Glomerular visceral epithelial cell (primary cell): ENCODE data around the gene PFN3.
A peak's percentile ranks its signal among the peaks of the same experiment; 100 is the strongest.

Source experiments
- DNase-seq: peaks from one replicate; pipeline ENCODE4 v3.0.0-alpha.2; 2016; ENCODE audit errors: extremely low spot score

The PFN3 gene, protein sequence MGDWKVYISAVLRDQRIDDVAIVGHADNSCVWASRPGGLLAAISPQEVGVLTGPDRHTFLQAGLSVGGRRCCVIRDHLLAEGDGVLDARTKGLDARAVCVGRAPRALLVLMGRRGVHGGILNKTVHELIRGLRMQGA

DNA sequence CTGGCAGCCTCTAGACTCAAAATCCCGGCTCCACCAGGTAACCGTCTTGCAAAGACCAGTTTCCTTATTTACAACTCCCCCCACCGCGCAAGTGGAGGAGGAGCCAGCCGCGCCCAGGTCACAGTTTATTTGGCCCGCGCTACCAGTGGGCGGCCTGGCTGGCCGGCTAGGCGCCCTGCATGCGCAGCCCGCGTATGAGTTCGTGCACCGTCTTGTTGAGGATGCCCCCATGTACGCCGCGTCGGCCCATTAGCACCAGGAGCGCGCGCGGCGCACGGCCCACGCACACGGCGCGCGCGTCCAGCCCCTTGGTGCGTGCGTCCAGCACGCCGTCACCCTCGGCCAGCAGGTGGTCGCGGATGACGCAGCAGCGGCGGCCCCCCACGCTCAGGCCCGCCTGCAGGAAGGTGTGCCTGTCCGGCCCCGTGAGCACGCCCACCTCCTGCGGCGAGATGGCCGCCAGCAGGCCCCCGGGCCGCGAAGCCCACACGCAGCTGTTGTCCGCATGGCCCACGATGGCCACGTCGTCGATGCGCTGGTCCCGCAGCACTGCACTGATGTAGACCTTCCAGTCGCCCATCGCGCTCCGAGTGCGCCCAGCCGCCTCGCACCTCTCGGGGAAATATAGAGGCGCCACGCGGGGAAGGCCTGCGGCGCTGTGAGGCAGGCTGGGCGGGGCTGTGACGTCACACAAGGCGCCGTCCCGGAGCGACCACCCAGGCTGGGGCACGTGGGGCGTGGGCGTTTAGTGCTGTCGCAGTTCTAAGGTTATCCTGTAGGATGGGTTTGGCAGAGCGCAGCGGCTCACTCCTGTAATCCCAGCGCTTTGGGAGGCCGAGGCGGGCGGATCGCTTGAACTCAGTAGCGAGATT lies at the start of gene PFN3:
PFN3 (minus strand) TSS at position 665 of the 872 bp plus-strand sequence; CDS start at position 580, 85 bp downstream.
- DNase-seq: no peak

DNA sequence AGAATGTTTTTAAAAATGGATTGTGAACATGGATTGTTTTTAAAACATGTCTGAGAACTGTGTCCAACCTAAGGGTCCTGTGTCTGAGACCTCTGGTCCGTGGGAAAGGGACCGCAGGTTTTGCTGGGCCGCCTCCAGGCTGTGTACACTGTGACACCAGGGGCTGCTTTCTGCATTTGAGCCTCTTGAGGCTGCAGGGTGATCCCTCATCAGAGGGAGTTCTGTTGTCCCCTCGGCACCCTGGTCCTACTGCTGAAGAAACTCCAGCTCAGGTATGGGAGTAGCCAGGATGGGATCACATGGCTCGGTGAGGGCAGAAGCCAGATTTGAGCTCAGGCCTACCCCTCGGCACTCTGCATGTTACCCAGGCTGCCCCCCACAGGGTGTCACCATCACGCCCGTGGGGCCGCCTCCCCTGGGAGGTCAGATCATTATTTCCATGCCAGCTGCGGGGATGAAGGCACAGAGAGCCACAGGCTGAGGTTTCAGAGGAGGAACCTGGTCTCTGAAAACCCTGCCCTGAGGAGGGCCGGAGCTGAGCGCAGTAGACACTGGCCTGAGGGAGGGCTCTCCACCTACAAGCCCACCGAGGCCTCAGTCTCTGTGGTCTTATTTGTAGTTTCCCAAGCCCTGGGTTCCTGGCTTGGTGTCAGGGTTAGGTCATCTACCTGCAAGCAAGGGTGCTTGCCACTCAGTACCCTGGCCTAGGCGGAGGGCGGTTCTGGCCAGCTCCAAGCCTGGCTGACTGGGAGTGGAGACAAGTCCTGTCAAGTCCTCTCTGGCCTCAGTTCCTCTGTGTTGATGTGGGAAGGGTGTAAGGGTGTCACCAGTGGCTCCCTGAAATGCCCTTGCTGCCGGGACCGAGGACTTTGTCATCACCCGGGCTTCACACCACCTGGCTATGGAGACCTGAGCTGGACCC lies 48.9 kb upstream of the PFN3 start:
- DNase-seq: no peak

DNA sequence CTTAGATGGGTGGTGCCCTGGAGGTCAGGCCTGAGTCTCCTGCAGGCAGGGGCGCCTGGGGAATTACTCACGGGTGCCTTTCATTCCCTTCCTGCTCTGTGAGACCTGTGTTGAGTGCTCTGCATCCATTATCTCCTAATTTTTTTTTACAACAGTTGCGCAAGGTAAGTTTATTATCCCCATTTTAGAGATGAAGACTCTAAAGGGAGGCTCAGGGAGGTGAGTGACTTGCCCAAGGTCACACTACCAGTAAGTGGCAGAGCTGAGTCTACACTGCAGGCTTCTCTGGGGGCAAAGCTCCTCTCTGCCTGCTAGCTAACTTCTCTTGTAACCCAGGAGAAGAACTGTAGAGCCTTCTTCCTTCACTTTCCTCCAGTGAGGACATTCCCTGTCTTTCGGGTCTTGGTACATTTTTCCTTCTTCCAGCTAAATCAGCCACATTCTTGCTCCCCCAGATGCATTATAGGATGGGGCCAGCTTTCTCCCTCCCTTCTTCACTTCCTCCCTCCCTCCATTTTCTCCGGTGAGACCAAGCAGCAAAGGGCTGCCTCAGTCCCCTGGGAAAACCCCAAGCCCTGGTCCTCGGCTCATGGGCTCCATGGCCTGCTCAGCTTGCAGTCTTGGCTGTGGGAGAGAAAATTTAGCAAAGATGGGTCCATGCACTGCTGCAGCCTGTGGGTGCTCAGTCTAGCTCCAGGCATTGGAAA lies 47.9 kb upstream of the PFN3 start:
- no peak for DNase-seq

DNA sequence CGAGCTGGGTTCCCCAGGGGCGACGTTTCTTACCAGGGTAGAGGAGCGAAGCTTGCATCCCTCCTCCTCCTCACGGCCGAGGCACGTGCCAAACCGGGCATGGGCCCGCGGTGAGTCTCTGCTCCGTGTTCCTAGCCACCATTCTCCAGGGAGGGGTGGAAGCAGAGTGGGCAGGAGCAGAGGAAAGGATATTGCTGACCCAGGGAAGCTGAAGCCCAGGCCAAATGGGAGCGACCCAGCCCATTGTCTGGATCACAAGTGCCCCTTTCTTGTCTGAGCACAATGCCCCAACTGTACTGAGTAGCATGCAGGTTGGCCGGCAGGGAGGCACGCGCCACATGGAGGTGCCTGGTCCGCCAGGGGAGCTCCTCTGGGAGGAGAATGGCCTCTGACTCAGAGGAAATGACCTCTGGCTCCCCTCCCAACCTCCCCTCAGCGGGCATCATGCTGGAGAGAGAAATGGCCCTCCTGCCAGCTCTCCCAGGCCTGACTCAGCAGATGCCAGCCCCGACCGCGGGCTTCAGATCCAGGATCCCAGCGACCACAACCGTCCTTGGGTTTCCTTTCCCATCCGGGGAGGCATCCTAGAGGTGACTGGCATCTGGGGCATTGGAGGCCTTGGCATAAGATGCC lies 47.3 kb upstream of the PFN3 start:
- peak; percentile 99 for DNase-seq

DNA sequence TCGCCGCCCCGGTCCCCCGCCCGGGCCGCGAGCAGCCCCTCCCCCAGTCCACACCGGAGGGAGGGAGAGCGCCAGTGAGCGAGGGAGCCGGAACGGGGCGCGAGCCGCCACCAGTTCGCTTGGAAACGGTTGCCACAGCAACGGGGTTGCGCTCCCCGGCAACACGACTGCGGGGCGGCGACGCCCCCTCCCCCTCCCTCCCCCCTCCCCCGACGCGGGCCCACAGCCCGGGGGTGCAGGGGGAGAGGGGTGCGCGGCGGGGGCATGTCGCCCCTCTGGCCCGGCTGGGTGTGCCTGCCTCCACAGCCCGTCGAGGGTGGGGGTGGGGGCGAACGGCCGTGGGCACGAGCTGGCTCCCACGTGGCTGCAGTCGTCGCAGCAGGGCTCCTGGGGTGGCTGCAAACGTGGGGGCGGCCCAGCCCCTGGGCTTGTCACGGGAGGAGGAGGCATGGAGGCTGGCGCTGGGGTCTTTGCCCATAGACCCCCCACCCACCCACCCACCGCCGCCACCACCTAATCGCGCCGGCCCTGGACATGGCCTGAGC lies 46.7 kb upstream of the PFN3 start:
- peak; percentile 60 for DNase-seq

DNA sequence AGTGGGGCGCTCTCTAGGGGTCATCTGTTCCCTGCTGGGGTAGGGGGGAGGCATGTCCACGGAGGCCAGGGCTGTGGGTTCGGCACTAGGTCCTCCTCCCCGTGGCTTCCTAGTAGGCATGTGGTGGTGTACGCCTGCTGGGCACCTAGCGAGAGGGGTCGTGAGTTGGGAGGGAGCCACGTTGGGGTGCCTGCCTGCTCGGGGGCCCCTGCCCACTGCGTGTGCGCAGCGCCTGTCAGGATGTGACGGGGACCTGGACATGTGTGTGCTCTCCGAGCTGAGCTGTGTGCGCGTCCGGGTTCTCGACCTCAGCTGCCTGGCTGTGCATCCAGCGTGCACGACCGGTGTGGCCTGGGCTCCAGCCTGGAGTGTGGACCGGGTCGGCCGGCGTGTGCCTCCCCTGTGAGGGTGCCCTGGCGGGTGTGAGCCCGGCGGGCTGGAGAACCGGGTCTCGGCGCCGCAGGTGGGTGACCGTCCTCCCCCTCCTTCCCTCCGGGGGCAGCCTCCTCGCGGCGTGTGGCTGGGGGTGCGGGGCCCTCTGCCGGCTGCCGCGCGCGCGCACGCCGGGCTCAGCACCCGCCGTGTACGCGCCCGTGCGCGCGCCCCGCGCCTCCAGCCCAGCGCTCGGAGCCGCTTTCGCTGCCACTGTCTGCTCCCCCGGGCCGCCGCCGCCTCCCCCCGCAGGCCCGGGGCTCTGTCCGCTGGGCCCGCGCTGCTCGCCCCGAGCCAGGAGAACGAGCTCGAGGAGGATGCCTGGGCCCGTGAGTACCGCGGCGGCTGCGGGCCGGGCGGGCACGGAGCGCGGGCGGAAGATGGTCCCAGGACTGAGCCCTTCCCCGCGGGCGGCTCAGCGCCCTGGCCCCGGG lies 46.0 kb upstream of the PFN3 start, which contains the start of gene PRR7:
PRR7 (plus strand) TSS at position 615 of the 866 bp plus-strand sequence. CDS start 8,254 bp downstream, outside the sequence.
- DNase-seq: peak; percentile 81

DNA sequence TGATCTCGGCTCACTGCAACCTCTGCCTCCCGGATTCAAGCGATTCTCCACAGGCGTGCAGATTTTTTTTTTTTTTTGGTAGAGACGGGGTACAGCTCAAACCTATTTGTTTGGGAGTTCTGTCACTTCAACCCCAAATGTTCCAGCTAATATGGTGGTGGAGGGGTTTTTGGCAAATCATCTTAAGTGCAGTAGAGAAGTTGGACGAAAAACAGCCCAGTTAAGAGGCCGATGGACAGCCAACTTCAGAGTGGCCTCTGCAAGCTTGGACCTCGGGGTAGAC lies 45.4 kb upstream of the PFN3 start:
- no peak for DNase-seq

DNA sequence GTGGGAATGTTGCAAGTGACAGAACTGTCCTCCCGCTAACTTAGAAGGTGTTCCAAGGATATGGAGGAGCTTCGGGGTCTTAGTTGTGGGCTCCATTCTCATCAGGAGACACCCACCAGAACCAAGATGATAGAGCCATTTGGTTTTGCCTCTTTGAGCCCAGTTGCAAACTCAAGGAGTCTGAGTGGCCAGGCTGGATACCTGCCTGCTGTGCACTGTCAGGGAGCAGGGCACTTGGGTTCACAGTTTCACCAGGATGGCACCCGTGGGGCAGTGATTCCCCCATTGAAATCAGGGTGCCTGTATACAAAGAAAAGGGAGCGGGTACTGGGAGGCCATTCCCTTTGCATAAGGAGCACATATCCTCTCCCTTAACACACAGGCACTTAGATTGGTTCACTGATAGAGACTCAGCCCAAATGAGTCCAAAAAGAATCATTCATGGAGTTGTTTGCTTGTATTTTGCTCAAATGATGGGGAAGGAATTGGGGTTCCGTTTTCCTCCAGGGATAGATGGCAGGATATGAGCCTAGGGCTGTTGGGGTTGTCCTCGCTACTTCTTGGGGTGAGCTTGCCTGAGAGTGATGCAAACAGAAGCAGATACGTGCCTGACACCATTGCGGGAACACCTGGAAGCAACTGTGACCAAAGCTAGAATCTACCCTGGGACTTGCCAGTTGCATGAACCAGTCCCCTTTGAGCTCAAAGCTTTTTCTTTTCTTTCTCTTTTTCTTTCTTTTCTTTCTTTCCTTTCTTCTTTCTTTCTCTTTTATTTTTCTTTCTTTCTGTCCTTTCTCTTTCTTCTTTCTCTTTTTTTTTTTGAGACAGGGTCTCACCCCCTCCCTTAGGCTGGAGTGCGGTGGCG lies 44.8 kb upstream of the PFN3 start:
- no peak for DNase-seq

DNA sequence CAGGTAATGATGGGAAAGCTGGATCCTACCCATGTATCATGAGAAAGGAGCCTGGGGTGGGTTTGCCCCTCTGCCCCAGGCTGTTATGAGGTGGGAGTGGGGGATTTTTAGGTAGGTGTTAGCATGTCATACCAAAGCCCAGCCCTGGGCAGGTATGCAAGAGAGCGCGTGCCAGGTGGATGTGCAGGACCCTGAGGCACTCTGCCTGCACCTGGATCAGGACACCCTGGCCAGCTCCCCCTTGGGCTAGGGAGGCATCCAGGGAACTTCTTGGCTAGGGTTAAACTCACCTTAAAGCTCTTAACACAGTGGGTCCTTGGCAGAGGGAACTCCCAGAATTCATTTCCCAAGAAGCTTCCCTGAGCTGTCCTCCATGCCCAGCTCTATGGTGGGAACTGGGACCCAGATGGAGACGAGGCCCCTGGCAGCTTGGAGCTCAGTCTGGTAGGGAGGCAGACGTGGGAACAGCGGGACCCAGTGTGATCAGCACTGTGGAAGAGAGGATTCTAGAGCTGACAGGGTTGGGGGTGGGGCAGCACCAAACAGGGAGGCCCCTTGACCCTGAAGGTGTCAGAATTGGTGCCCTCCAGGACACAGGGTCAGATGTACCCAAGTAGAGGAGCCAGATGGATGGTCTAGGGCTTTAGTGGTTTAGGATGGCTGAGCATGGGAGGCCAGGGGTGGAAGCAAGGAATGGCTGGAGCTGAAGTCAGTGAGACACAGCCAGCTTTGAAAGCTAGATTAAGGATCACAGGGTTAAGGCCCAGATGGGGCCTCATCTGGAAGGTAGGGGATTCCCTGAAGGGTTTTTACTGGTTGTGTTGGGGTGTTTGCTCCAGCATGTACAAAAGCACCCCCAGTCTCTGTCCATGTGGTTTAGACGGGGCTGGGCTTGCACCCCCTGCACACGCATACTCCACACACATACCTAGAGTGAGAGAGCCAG lies 43.9 kb upstream of the PFN3 start:
- no peak for DNase-seq

DNA sequence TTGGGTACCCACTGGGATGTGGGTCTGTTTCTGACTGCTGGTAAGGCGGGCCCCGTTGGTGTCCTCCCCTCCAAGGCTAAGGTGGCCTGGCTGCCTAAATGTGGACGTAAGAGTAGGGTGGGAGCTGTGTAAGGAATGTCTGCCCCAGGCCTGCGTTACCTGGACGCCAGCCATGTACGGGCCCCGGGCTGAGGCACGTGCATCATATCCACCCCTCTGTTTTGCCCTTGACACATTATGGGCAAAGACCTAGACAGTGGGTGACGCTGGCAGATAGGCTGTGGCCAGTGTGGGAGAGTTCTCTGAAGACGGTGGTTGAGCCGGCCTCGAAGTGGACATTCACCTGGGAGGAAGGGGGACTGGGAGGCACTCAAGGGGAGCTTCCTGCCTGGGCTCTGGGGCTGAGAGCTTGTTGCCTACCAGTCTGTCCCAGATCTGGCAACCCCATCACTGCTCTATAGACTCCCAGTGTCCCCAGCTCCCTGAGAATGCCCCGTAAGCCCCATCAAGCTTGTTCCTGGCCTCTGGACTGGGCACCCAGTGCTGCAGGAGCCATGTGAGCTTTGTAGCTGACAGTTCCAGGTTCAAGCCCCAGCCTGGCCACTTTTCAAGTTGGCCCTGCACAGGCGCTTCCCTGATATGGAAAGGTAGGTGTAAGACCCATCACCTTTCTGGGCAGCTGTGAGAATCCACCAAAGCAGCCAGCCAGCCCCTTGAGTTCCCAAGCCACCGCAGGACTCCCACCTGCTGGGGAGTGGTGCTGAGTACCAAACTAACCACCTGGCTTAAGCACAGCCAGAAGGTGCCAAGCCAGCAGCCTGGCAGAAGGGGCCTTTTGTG lies 42.9 kb upstream of the PFN3 start:
- DNase-seq: no peak

DNA sequence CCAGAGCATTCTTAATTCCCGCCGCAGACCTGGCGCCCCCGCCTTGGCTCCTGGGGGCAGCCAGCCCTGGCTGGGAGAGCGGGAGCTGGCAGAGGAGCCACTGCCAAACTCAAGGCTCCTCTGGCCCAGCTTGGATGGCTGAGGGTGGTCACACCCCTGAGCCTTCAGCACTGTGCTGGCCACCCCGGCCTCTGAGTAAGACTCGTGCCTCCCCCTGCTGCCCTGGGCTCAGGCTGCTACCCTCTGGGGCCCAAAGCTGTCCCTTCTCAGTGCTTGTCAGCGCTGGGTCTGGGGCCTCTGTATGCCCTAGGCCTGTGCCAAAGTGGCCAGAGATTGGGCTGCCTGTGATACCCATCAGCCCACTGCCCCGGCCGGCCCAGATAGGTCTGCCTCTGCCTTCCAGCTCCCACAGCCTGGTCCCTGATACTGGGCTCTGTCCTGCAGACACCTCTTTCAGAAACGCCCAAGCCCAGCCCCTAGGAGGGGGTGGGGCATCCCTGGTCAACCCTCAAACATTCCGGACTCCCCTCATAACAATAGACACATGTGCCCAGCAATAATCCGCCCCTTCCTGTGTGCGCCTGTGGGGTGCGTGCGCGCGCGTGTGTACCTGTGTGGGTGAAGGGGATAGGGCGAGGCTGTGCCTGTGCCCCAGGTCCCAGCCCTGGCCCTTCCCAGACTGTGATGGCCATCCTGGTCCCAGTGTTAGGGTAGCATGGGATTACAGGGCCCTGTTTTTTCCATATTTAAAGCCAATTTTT lies 41.8 kb upstream of the PFN3 start:
- DNase-seq: no peak

DNA sequence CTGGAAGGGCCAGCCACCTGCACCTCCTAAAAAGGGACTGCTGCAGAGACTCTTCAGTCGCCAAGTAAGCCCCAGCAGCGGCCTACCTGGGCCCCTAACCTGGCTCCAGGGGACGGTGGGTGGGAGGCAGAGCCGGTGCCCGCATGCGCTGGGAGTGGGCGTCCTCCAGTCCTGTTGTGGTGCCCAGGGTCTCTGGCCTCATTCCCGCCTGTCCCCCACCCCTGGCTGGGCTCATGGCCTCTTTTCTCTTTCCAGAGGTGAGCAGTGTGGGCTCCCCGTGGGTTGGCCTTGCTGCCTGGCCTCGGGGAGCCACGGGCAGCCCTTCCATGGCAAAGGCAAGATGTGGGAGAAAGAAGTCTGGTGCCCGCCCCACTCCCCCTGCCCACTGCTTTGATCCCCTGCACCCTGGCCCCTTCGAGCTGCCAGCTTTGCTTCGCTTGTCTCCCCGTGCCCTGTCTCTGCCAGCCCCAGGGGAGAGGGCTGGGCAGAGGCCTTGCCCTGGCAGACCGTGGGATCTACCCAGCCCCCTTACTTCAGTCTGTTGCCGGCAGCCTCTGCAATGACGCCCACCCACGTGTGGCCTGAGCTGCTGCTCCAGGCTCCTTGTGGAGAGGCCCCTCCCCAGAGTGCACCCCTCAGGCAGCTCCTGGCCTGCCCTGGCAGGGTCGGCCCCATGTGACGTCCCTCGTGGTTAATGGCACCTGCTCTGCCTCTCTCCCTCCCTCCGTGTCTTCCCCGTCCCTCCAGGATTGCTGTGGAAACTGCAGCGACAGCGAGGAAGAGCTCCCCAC lies 40.7 kb upstream of the PFN3 start:
- no peak for DNase-seq

DNA sequence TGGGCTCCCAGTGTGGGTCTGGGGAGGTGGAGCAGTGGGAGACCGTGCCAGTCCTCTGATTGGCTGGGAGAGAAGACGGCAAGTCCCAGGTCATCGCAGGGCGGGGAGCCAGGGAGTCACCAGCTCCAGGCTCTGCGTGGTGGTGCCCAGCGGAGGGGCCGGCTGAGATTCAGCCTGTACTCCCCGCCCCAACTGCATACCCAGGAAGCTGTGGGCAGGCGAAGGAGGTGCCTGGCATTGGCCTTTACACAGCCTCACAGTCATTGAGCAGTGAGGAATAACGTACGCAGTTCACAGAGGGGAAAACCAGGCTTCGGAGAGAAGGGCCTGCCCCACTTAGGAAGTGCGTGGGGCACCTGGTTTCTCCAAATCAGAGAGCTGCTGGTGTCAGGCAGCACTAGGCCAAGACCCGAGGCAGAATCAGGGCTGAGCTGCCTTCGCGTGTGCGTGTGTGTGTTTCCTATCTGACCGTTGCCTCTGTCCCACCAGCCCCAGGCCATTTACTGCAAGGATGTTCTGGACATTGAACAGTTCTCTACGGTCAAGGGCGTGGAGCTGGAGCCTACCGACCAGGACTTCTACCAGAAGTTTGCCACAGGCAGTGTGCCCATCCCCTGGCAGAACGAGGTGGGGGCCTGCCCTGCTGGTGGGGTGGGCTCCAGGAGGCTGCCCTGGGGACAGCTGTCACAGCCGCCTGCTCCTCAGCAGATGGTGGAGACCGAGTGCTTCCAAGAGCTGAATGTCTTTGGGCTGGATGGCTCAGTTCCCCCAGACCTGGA lies 39.9 kb upstream of the PFN3 start:
- no peak for DNase-seq

DNA sequence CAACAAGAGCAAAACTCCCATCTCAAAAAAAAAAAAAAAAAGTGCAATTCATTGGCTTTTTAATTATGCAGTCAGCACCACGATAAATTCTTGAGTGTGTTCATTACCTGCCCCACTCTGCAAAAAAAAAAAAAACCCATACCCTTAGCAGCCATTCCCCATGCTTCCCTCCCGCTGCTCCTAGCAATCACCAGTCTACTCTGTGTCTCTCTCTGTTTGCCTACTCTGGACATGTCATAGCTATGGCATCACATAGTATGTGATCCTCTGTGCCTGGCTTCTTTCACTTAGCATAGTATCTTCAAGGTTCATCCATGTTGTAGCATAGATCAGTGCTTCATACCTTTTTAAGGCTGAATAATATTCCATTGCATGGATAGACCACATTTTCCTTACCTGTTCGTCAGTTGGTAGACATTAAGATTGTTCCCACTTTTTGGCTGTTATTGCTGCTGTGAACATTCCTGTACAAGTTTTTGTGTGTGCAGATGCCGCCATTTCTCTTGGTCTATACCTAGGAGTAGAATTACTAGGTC lies 39.1 kb upstream of the PFN3 start:
- DNase-seq: no peak
